NCI-H1105 treated with DMSO at 0.1 percent for 48 hours (cell line): ENCODE measurements around the gene CDC42EP3.

ENCODE experiments used
- DNase-seq: peaks from one replicate; lab custom pipeline; 2025; lab: John Stamatoyannopoulos, UW

Gene CDC42EP3

GRCh38 chr2:37683921-37684780 is 12.7 kb upstream of the CDC42EP3 start:
- no peak for DNase-seq

GRCh38 chr2:37683241-37683640 is 11.8 kb upstream of the CDC42EP3 start:
- DNase-seq, result no peak

GRCh38 chr2:37682473-37682872 is 11.0 kb upstream of the CDC42EP3 start:
- DNase-seq, result no peak

GRCh38 chr2:37681587-37681986 is 10.1 kb upstream of the CDC42EP3 start:
- DNase-seq, result no peak

GRCh38 chr2:37679072-37679695 is 7.7 kb upstream of the CDC42EP3 start:
- no peak for DNase-seq

GRCh38 chr2:37676274-37676673 is 4.8 kb upstream of the CDC42EP3 start:
- DNase-seq, result no peak

GRCh38 chr2:37674946-37675345 is 3.5 kb upstream of the CDC42EP3 start:
- DNase-seq, result no peak

GRCh38 chr2:37672870-37673184 is 1.4 kb upstream of the CDC42EP3 start:
- DNase-seq, result no peak

GRCh38 chr2:37672104-37672869 is 845 bp upstream of the CDC42EP3 start:
- peak; percentile 78 for DNase-seq

GRCh38 chr2:37671816-37672103 is 318 bp upstream of the CDC42EP3 start:
- DNase-seq, result no peak

- DNase-seq, result no peak
Observed at GRCh38 chr2:37670378-37671008, 949 bp downstream of the CDC42EP3 start.

GRCh38 chr2:37669446-37669845 is 2.0 kb downstream of the CDC42EP3 start:
- no peak for DNase-seq

GRCh38 chr2:37667704-37668103 is 3.7 kb downstream of the CDC42EP3 start:
- no peak for DNase-seq

- no peak for DNase-seq
Observed at GRCh38 chr2:37666772-37667171, 4.7 kb downstream of the CDC42EP3 start.

GRCh38 chr2:37665604-37666362 is 5.7 kb downstream of the CDC42EP3 start:
- DNase-seq, result no peak

GRCh38 chr2:37665043-37665442 is 6.4 kb downstream of the CDC42EP3 start:
- no peak for DNase-seq

- DNase-seq, result no peak
Observed at GRCh38 chr2:37664231-37664643, 7.2 kb downstream of the CDC42EP3 start.

- DNase-seq, result no peak
Observed at GRCh38 chr2:37663390-37663789, 8.1 kb downstream of the CDC42EP3 start.

- DNase-seq, result no peak
Observed at GRCh38 chr2:37659723-37660122, 11.7 kb downstream of the CDC42EP3 start.

- no peak for DNase-seq
Observed at GRCh38 chr2:37658682-37659081, 12.8 kb downstream of the CDC42EP3 start.

GRCh38 chr2:37657471-37657870 is 14.0 kb downstream of the CDC42EP3 start:
- no peak for DNase-seq
